Posterior vena cava (tissue), 2 donors: ENCODE measurements around the gene ABI2. TPM values are rescaled to one million over a fixed set of nuclear protein-coding genes. Genes with fewer than 3 reads are reported as not detected.
"Not testable (repeated sequence)": the region's sequence is repeated elsewhere in the genome, so short reads cannot be mapped to it uniquely, and the experiment has no call there.

Source experiments
- DNase-seq: peaks from one replicate; pipeline ENCODE4 v3.0.0-alpha.2; 2020; ENCODE audit warnings: low spot score
- intact Hi-C, 2 donors: fragments of 100-400 bp; cut with DNase I; formaldehyde crosslinking; loops; one replicate each; pipeline versions ENCODE4 v1.14.1 to v1.14.2; 2022 to 2023
- total RNA-seq, 2 donors: library from RNA; stranded (reverse); fragmentation: NEBNext Ultra II Directional; extraction: Animal tissue kit (Norgen Biotek cat#: 25700); gene quantifications; one replicate each; pipeline ENCODE4 v1.2.1, GENCODE V29; 2021
- donor health status: DM: yes; HTN: yes; CAD: no.
- donor health status: DM: yes; HTN: yes; CAD: no.

ABI2 gene
- total RNA-seq, 2 donors from 2014 or later = 44.6 to 51.4 TPM

DNA sequence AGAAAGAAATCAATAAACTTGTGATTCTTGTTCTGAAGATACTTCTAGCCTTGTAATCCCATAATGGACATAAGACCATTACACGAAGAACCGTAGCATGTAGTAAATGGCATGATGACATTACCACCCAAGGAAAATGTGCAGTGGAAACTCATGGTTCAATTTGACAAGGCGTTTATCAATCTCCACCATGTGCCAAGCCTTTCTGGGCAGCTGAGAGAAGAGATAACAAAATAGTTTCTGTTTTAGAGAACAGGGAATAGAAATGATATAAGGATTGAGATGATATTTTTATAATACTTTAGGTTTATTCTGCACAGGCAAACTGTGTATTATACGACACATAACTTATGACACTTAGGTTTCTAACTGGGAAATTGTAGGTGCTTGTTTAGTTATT lies 19.2 kb downstream of the ABI2 start:
- DNase-seq = no peak
- intact Hi-C loops = no loop called here

DNA sequence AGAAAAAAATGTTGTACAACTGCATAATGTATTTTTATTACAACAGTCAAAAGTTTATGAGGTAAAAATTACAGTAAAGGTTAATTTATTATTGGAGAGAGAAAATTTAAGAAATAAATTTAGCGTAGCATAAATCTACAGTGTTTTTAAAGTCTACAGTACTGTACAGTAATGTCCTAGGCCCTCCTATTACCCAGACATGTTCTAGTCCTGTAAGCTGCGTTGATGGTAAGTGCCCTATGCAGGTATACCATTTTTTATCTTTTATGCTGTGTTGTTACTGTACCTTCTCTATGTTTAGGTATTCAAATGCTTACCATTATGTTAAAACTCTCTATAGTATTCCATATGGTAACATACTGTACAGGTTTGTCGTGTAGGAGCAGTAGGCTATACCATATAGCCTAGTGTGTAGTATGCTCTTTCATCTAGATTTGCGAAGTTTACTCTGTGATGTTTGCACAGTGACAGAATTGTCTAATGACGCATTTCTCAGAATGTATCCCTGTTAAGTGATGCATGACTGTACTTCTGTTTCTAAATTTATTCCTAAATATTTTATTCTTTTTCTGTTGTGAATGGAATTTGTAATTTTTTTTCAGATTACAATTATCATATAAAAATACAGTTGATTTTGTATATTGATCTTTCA lies 24.5 kb downstream of the ABI2 start:
- intact Hi-C loops = no loop called here
- DNase-seq = no peak

DNA sequence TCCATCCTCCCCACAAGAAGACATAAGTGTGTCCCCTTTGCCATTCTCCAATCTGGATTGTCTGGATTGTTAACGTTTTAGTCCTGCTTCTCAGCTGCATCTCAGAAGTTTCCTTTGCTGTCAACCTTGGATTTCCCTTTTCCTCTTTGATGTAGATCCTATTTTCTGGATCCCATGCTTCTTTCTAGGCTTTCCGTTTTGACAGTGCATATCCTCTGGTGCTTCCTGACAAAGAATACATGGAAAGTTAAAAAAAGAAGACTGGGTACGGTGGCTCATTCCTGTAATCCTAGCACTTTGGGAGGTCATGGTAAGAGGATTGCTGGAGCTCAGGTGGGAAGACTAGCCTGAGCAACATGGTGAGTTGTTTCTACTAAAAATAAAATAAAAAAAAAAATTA lies 26.8 kb downstream of the ABI2 start:
- no peak for DNase-seq
- intact Hi-C loops = no loop called here

DNA sequence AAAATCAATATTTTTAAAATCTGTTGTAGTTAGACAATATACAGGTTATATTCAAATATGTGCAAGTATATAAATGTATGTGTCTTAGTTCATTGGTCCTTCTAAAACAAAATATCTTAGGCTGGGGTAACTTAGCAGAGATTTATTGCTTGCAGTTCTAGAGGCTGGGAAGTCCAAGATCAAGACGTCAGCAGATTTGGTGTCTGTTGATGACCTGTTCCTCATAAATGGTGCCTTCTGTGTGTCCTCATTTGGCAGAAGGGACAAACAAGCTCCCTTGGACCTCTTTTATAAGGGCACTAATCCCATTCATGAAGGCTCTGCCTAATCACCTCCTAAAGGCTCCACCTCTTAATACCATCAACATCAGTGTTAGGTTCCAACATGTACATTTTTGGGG lies 31.3 kb downstream of the ABI2 start:
- intact Hi-C loops = no loop called here
- no peak for DNase-seq

DNA sequence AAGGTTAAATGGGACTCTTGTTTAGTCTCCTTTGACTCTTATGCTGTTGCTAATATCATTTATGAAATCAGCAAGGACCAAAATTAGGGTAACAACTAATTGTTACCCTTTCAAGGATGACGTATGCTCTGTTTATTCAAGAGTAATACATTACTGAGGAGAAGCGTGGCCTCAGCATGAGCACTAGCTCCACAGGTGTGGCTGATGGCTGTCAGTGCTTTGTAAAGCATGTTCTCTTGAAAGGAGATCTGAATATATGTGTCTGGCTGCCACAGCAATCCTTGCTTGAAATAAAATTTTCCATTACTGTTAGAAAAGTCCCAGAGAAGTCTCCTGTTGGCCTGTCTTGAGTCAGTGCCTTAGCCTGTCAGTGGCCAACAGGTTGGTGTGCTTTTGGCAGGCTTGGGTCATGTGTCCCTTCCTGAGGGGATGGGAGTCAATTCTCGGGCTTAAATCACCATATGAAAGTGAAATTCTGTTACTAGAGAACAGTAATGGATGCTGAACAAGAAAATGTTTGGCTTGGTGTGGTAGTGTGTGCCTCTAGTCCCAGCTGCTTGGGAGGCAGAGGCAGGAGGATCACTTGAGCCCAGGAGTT lies 32.7 kb downstream of the ABI2 start:
- DNase-seq = no peak
- intact Hi-C loops = no loop called here

DNA sequence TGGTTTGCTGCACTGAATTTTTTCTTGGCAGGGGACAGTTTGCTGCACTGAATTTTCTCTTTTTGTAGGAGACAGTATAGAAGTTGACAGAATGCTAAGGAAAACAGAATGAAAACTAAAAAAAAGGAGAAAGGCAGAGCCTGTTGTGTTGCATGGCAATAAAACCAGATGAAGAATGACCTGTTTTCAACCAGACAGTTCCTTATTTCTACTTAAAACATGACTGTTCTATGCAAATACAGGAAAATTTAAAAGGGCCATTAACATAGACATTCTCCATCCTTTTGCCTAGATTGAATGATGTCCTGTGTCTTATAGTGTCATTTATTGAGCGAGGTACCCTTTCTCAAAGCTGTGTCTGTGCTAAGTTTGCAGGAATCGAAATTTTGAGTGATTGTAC lies 33.3 kb downstream of the ABI2 start:
- intact Hi-C loops = no loop called here
- no peak for DNase-seq

DNA sequence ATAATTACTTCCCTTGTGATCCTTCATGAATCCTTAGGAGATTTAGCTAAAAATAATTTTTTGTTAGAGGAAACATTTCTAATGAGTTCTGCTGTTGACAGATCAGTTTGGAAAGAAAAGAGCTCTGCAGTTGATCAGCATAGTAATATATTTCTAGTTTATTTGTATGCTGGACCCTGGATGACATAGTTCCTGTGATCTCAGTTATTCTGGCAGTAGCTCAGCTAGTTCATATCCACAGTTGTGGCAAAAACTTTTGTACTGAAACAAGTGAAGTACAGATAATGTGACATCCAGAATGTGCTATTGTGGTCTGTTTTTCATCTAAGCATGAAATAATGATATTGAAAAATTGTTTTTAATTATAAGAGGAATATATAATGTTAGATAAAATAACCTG lies 33.7 kb downstream of the ABI2 start:
- intact Hi-C loops = no loop called here
- no peak for DNase-seq

DNA sequence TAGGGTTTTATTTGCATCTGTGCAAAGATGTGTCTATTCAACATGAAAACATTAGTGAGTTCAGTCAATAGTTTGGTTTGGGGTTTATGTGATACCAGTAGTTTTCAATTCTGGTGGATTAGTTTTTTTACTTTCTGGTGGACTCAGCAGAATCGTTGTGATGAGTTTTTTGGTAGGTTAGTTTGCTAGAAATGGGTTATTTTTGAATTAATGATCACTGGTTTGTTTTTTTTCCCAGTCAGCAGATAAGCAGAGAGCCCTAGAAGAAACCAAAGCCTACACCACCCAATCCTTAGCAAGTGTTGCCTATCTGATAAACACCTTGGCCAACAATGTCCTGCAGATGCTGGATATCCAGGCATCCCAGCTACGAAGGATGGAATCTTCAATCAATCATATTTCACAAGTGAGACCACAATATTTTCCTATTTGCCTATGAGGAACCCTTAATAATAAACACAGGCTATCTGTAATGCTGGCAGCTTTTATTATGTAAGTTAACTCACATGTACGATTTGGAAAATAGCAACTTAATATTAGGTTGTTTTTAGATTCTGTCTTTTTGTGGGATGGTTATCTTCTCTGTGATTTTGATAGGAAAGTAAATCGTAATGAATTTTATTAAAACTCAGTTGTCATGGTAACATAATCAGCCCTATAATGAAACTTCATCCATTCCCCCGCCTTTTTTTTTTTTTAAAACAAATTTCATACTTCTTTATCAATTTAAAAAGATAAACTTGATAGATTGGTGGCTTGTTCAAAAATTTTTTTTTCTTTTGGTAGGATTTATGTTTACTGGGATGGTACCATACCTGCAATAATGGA lies 38.7 kb downstream of the ABI2 start:
- DNase-seq = no peak
- intact Hi-C loops = no loop called here

DNA sequence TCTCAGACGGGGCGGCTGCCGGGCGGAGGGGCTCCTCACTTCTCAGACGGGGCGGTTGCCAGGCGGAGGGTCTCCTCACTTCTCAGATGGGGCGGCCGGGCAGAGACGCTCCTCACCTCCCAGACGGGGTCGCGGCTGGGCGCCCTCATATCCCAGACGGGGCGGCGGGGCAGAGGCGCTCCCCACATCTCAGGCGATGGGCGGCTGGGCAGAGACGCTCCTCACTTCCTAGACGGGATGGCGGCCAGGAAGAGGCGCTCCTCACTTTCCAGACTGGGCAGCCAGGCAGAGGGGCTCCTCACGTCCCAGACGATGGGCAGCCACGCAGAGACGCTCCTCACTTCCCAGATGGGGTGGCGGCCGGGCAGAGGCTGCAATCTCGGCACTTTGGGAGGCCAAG lies 44.5 kb downstream of the ABI2 start:
- DNase-seq, intact Hi-C loops: not testable (repeated sequence)

DNA sequence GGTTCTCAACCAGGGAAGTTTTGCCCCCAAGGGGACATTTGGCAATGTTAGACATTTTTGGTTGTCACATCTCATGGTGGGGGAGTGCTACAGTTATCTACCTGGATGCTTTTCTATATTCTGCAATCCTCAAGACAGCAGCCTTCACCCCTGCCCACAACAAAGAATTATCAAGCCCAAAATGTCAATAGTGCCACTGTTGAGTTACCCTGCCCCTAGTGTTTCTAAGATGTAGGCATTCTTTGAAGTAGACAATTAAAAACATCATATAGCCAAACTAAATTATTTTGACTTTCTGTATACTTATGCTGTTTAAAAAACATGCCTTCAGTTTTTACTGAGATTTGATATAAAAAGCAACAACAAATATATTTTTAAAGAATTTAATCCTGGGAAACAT lies 48.0 kb downstream of the ABI2 start:
- DNase-seq = no peak
- intact Hi-C loops = no loop called here

DNA sequence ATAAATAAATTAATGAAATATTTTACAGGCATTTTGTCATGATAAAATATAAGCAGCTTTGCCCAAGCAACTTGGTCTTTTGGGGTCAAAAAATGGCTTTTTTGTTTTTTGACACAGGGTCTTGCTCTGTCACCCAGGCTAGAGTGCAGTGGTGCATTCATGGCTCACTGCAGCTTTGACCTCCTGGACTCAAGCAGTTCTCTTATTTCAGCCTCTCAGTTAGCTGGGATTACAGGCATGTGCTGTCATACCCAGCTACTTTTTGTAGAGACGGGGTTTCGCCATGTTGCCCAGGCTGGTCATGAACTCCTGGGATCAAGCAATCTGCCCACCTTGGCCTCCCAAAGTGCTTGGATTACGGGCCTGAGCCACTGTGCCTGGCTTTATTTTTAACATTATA lies 51.0 kb downstream of the ABI2 start:
- no peak for DNase-seq
- intact Hi-C loops = no loop called here

DNA sequence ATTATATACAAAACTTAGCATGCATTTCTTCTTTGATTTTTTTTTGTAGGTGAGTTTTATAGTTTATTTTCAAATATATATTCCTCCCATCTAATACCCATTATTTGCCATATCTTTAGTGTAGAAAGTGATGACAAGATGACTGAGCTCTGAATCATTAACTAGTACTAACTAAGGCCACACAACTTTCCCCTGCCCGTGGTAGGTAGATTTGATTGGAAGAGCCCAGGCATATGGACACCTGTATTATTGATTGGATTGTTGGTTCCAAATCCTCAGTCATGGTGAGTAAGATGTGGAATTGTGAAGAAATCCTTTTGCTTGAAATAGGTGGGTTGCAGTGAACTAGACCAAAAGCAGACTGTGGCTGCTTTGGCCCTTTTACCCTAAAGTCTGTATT lies 54.8 kb downstream of the ABI2 start:
- intact Hi-C loops = no loop called here
- no peak for DNase-seq

DNA sequence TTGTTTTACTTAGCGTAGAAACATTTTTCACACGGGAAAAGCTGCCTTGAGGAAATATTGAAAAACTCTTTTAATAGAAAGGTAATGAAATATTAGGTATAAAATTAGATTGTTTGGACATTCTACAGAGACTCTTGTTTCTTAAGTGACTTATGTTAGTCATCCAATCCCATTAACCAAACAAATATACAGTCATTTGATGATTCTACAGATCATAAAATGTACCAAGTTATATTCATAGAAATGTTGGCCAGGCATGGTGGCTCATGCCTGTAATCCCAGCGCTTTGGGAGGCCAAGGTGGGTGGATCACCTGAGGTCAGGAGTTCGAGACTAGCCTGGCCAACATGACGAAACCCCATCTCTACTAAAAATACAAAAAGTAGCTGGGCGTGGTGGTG lies 60.0 kb downstream of the ABI2 start:
- DNase-seq, intact Hi-C loops: not testable (repeated sequence)

DNA sequence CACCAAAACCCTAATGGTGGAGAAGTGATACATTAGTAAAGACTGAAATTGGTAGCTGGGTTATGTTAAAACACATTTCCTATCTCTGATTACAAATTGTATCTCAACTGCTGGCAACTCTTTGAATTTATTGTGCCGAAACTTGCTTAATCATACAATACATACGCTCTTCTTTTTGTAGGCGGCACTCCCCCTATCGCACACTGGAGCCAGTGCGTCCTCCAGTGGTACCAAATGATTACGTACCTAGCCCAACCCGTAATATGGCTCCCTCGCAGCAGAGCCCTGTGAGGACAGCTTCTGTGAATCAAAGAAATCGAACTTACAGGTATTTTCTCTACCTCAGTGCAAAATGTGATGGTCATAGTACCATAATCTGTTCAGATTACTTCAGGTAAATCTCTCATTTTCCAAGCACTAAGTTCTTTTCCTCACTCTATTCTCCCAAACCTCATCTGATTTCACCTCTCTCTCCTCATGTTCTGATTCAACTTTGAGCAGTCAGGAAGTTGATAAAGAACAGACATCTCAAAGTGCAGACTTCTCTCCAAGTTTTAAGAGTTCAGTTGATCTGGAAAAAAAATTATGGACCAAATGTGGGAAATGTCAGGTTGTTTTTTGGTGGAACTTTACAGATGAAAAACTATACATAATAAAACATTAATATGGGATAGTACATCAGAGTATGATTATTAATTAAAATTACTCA lies 66.5 kb downstream of the ABI2 start:
- intact Hi-C loops = no loop called here
- no peak for DNase-seq

DNA sequence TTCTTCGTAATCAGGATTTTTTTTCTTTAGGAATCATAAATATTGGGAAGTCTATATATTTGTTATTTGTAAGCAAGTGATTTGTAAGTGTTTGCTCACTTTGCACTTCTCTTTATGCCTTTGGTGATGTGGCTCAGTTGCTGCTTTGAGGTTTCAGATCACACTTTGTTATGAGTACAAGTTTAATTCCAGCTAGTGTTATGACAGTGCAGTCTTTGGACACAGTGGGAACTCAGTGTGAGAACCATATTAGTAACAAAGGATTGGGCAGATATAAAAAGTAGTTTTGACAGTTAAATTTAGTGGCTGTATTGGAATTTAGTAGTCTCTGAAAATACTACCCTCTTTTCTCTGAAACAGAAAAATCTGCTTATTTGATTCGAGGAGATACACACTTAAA lies 67.7 kb downstream of the ABI2 start:
- intact Hi-C loops = no loop called here
- DNase-seq = no peak

DNA sequence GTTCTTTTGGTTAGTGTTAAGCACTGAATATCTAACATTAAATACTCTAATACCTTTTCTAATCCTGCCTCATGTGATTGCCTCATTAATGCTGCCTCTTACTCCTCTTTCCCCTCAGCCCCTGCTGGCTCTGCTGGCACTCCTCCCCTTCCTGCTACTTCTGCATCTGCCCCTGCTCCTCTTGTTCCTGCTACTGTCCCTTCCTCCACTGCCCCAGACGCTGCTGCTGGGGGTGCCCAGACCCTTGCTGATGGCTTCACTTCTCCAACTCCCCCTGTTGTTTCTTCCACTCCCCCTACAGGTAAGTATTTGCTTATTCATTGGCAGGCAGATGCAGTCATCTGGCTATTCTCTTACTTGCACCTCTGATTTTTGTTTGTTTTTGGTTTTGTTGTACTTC lies 68.5 kb downstream of the ABI2 start:
- intact Hi-C loops = no loop called here
- no peak for DNase-seq

DNA sequence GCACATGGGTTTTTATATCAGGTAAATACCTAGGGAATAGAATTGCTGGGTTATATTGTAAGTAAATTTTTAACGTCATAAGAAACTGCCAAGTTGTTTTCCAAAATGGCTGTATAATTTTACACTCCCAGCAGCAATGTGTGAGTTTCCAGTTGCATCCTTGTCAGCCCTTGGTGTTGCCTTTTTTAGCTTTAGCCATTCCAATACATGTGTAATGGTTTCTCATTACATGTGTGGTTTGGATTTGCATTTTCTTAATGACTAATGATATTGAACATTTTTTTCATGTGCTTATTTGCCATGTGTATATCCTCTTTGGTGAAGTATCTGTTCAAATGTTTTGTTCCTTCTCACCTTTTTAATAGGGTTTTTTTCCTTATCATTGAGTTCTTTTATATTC lies 70.8 kb downstream of the ABI2 start:
- DNase-seq = no peak
- intact Hi-C loops = no loop called here

DNA sequence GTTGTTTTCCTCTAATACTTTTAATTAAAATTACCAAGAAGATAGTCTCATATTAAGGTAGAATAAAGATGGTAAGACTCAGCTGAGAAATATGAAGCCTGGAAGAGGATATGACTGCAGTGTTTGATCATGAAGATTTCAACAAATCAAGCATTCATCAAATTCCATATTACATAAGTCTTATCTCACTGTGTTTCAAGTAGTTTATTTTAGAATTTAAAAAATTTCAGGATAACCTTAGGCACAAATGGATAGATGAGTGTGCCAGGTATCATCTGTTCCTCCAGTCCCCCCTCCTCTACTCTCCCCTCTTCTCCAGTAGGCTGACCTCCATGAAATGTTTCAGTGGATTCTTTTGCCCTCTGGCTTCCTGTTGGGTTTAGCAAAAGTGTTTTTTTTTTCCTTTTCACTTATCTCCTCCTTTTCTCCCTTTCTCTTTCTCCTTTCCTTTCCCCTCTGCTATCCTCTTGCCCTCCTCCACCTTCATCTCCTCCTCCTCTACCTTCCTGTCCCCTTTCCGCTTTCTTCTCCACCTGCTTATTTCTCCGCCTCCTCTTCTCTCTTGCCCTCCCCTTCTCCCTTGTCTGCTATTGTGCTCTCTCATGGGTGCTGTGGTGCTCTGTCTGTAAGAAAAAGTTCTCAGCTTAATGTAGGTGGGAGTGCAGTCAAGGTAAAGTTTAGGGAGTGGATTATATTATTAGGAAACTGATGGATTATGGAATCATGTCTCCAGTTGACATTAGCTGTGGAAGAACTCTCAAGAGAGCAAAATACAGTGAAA lies 72.8 kb downstream of the ABI2 start:
- DNase-seq = no peak
- intact Hi-C loops = no loop called here

DNA sequence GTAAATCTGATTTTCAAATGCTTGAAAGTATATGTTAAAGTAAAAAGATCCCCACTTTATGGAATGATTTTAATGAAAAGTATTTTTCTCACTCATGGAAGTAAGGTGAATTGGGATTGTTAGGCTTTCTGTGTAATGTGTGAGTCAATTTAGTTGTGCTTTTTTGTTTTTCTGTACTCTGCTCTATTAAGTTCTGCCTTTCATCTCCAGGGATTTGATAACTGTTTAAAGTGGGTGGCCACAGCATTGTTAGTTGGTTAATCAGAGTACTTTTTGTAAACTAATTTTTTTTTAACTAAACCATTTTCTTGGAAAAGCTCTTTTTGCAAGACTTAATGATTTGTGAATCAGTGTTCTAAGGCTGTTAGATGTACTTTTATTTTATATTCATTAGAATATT lies 76.8 kb downstream of the ABI2 start:
- intact Hi-C loops = no loop called here
- no peak for DNase-seq

DNA sequence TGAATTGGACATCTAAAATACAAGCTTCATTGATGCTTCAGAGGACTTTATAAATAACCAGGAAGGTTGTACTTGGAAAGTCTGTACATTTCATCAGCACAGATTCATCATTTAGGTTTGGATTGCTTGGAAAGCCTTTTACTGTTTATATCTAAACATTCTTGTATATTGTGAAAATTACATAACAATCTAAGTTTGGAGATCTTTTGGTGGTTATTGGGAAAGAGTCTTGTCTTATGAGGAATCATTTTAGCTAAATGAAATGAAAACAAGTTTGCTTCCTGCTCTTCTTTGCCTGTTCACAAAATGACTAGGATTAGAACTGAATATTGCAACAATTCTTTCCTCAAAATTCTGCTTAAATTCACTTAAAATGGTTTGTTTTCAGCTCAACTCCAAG lies 79.3 kb downstream of the ABI2 start:
- intact Hi-C loops = no loop called here
- DNase-seq = no peak
